ENCODE measurements around the gene TMEM225B. TPM values are rescaled to one million over a fixed set of nuclear protein-coding genes. Genes with fewer than 3 reads are reported as not detected.

The TMEM225B gene
- total and polyA plus RNA-seq, 2 donors (not counting 1 experiment from before 2014, with no cell fraction given) = 0.86 to 0.95 TPM

- ChIA-PET CTCF (interaction anchor here (0.6 to 1.4 kb wide), 2 partner anchors 23 to 1255 kb away, joined by 3 read pairs; no protein-coding TSS in a partner anchor), POLR2A (interaction anchor here (2.8 kb wide), 1 partner anchor 53 kb away, joined by 33 read pairs; the partner anchor contains the start of gene ZKSCAN5)
- Histone ChIP-seq H3K4me2 (replicated peaks; ENCODE audit: low read depth, low read length, poor library complexity, severe bottlenecking) (peak overlapping the region; percentile 96), H2AFZ (ENCODE audit: insufficient read depth, low read depth, low read length, poor library complexity, severe bottlenecking) (no peak overlapping the region), H3K79me2 (ENCODE audit: control insufficient read depth, insufficient read depth, low read length) (peaks cover 87% of the 10 kb centered on the region), H3K27me3 (replicated peaks in 1 of 4; ENCODE audit: control extremely low read depth in 1 of 4, control insufficient read depth in 3 of 4, insufficient read depth in 4 of 4, low read length in 3 of 4) (no peaks in the 10 kb centered on the region), H3K4me3 (ENCODE audit: control extremely low read depth in 1 of 5, extremely low read depth in 1 of 5, insufficient read depth in 1 of 5, low read depth in 2 of 5, low read length in 4 of 5) (peak overlapping the region; percentile 77 to 97 (median 92)), H3K4me1 (ENCODE audit: control insufficient read depth in 2 of 2, insufficient read depth in 2 of 2, low read length in 2 of 2) (peaks cover 24 to 30% of the 10 kb centered on the region in 2 donors), H3K27ac (ENCODE audit: low read length in 2 of 2) (peak overlapping the region; percentile 91 to 98), H3K9ac (ENCODE audit: low read length) (peak overlapping the region; percentile 92), H3K36me3 (replicated peaks in 1 of 2; ENCODE audit: control extremely low read depth in 1 of 2, control insufficient read depth in 1 of 2, extremely low read depth in 1 of 2, insufficient read depth in 2 of 2, low read length in 1 of 2) (peaks cover 9 to 32% of the 10 kb centered on the region in 2 experiments), H3K9me3 (ENCODE audit: control extremely low read depth in 1 of 3, control insufficient read depth in 2 of 3, insufficient read depth in 1 of 3, low read length in 2 of 3) (no peaks in the 10 kb centered on the region), H4K20me1 (ENCODE audit: control insufficient read depth, insufficient read depth, low read length, poor library complexity, severe bottlenecking) (peaks cover 25% of the 10 kb centered on the region)
- no peak for DNase-seq
- ATAC-seq (ENCODE audit: low read depth) = no peak
- Mint-ChIP-seq H3K27ac (peak overlapping the region; percentile 98), H3K27me3 (no peaks in the 10 kb centered on the region), H3K4me3 (peak overlapping the region; percentile 98), H3K9me3 (ENCODE audit: insufficient read depth) (no peaks in the 10 kb centered on the region), H3K4me1 (peaks cover 42% of the 10 kb centered on the region)
- WGBS (ENCODE audit: insufficient coverage) = 100% methylated on average over 1 of the region's 4 CpGs
- intact Hi-C loops (cut with micrococcal nuclease) = loop anchor here (10.0 kb wide), 1 partner anchor 182 kb away; the partner anchor contains the start of gene ARPC1B
- TF ChIP-seq EZH2 (IDR thresholded peaks at IDR 0.05; ENCODE audit: borderline replicate concordance, insufficient read depth, low read depth, low read length, poor library complexity, severe bottlenecking) = no peak
- TF ChIP-seq CTCF (IDR thresholded peaks at IDR 0.05) = no peak
Measured at GRCh38 chr7:99557196-99557607, 40.9 kb upstream of the TMEM225B start.

- H4K20me1 ChIP-seq (ENCODE audit: control insufficient read depth, insufficient read depth, low read length, poor library complexity, severe bottlenecking) = peaks cover 25% of the 10 kb centered on the region
- H3K4me2 ChIP-seq (replicated peaks; ENCODE audit: low read depth, low read length, poor library complexity, severe bottlenecking) = peak overlapping the region; percentile 96
- H3K79me2 ChIP-seq (ENCODE audit: control insufficient read depth, insufficient read depth, low read length) = peaks cover 84% of the 10 kb centered on the region
- no peak for DNase-seq
- peaks cover 19 to 25% of the 10 kb centered on the region in 2 donors for H3K4me1 ChIP-seq (ENCODE audit: control insufficient read depth in 2 of 2, insufficient read depth in 2 of 2, low read length in 2 of 2)
- H3K27me3 ChIP-seq (replicated peaks in 1 of 4; ENCODE audit: control extremely low read depth in 1 of 4, control insufficient read depth in 3 of 4, insufficient read depth in 4 of 4, low read length in 3 of 4) = no peaks in the 10 kb centered on the region
- Mint-ChIP-seq H3K27ac (peak overlapping the region; percentile 98), H3K9me3 (ENCODE audit: insufficient read depth) (no peaks in the 10 kb centered on the region), H3K27me3 (no peaks in the 10 kb centered on the region), H3K4me3 (peak overlapping the region; percentile 98), H3K4me1 (peaks cover 43% of the 10 kb centered on the region)
- TF ChIP-seq EZH2 (IDR thresholded peaks at IDR 0.05; ENCODE audit: borderline replicate concordance, insufficient read depth, low read depth, low read length, poor library complexity, severe bottlenecking) (no peak), CTCF (IDR thresholded peaks at IDR 0.05) (no peak)
- peak overlapping the region; percentile 97 for H2AFZ ChIP-seq (ENCODE audit: insufficient read depth, low read depth, low read length, poor library complexity, severe bottlenecking)
- ATAC-seq (ENCODE audit: low read depth) = peak; percentile 65
- peak overlapping the region; percentile 92 for H3K9ac ChIP-seq (ENCODE audit: low read length)
- H3K27ac ChIP-seq (ENCODE audit: low read length in 2 of 2) = peak overlapping the region; percentile 91 to 98
- CTCF ChIA-PET = interaction anchor here (1.3 to 1.4 kb wide), 2 partner anchors 23 to 58 kb away, joined by 3 to 4 read pairs; partner anchors contain the start of gene ZNF394
- POLR2A ChIA-PET = interaction anchor here (0.6 to 2.8 kb wide), 13 partner anchors 9 to 871 kb away, joined by 3 to 33 read pairs (median 6); partner anchors contain the start of genes ARPC1A, BUD31, CPSF4 and PDAP1
- H3K4me3 ChIP-seq (ENCODE audit: control extremely low read depth in 1 of 5, extremely low read depth in 1 of 5, insufficient read depth in 1 of 5, low read depth in 2 of 5, low read length in 4 of 5) = peak overlapping the region; percentile 77 to 97 (median 92)
- WGBS (ENCODE audit: insufficient coverage) = 1% methylated on average over 15 of the region's 17 CpGs
- H3K36me3 ChIP-seq (replicated peaks in 1 of 2; ENCODE audit: control extremely low read depth in 1 of 2, control insufficient read depth in 1 of 2, extremely low read depth in 1 of 2, insufficient read depth in 2 of 2, low read length in 1 of 2) = peaks cover 16 to 38% of the 10 kb centered on the region in 2 experiments
- intact Hi-C loops (cut with micrococcal nuclease) = loop anchor here (1.0 to 10.0 kb wide), 6 partner anchors 23 to 361 kb away; partner anchors contain the start of genes ARPC1B, TRIM4, ZNF789 and ZSCAN25
- no peaks in the 10 kb centered on the region for H3K9me3 ChIP-seq (ENCODE audit: control extremely low read depth in 1 of 3, control insufficient read depth in 2 of 3, insufficient read depth in 1 of 3, low read length in 2 of 3)
Measured at GRCh38 chr7:99557940-99558305, 40.1 kb upstream of the TMEM225B start.

Measured in B cell (primary cell).